HepG2 (cell line): ENCODE results near the gene MORN5. TPM values are rescaled to one million over a fixed set of nuclear protein-coding genes. Genes with fewer than 3 reads are reported as not detected.

ENCODE experiments used
- ARHGAP35 ChIP-seq: sonication (generic); formaldehyde crosslinking; IDR thresholded peaks from 2 replicates; pipeline ENCODE4 v1.9.0; 2022; ENCODE audit warnings: mild to moderate bottlenecking, inconsistent platforms, moderate library complexity, missing genetic modification reagents, borderline replicate concordance
- IRX3 ChIP-seq: sonication (generic); formaldehyde crosslinking; IDR thresholded peaks from 2 replicates; pipeline ENCODE4 v1.8.1; 2023; ENCODE audit warnings: mild to moderate bottlenecking, low read depth, missing genetic modification reagents, borderline replicate concordance
- MBNL3 ChIP-seq: fragments of 250-450 bp; sonication (Bioruptor Pico); conservative IDR thresholded peaks from 2 replicates; pipeline ENCODE4 v1.8.0; 2022; ENCODE audit warnings: mild to moderate bottlenecking, inconsistent platforms
- NKX3-1 ChIP-seq: sonication (generic); formaldehyde crosslinking; IDR thresholded peaks from 2 replicates; pipeline ENCODE4 v1.5.0; 2020; ENCODE audit warnings: missing genetic modification reagents
- POGK ChIP-seq: sonication (generic); formaldehyde crosslinking; conservative IDR thresholded peaks from 2 replicates; pipeline ENCODE4 v1.8.0; 2022; ENCODE audit warnings: mild to moderate bottlenecking, moderate library complexity, missing genetic modification reagents
- RBM39 ChIP-seq: fragments of 200-400 bp; formaldehyde crosslinking; IDR thresholded peaks from one replicate; pipeline ENCODE4 v1.6.1; 2018; ENCODE audit warnings: antibody characterized with exemption, mild to moderate bottlenecking, low read depth, low read length; ENCODE audit not compliant: poor library complexity, severe bottlenecking
- RERE ChIP-seq: IDR thresholded peaks from 2 replicates; pipeline ENCODE4 v1.6.1; 2016; ENCODE audit warnings: low read depth, missing genetic modification reagents, missing compliant biosample characterization
- SATB2 ChIP-seq: sonication (generic); formaldehyde crosslinking; IDR thresholded peaks from 2 replicates; pipeline ENCODE4 v1.5.0; 2020; ENCODE audit warnings: missing genetic modification reagents
- TRIM24 ChIP-seq: sonication (generic); formaldehyde crosslinking; IDR thresholded peaks from 2 replicates; pipeline ENCODE4 v1.8.0; 2022; ENCODE audit warnings: mild to moderate bottlenecking, missing genetic modification reagents
- ZMAT3 ChIP-seq: sonication (generic); formaldehyde crosslinking; conservative IDR thresholded peaks from 2 replicates; pipeline ENCODE4 v1.7.0; 2021; ENCODE audit warnings: missing genetic modification reagents
- ZNF224 ChIP-seq: sonication (generic); formaldehyde crosslinking; IDR thresholded peaks from 2 replicates; pipeline ENCODE4 v1.5.0; 2020; ENCODE audit warnings: mild to moderate bottlenecking, missing genetic modification reagents
- ZNF280D ChIP-seq: sonication (generic); formaldehyde crosslinking; IDR thresholded peaks from 2 replicates; pipeline ENCODE4 v1.5.1; 2020; ENCODE audit warnings: mild to moderate bottlenecking, missing genetic modification reagents
- ZNF367 ChIP-seq: sonication (generic); formaldehyde crosslinking; IDR thresholded peaks from 2 replicates; pipeline ENCODE4 v1.4.0; 2020; ENCODE audit warnings: missing genetic modification reagents, borderline replicate concordance
- ZSCAN12 ChIP-seq: sonication (generic); formaldehyde crosslinking; IDR thresholded peaks from 2 replicates; pipeline ENCODE4 v1.9.0; 2021; ENCODE audit warnings: mild to moderate bottlenecking, missing genetic modification reagents
- polyA plus RNA-seq, 8 experiments: library from polyadenylated mRNA; depleted of rRNA in 3 of 8; stranded (reverse) in 7 of 8; unstranded in 1 of 8; fragments of >200 nt; fragmentation: Illumina TruSeq in 4 of 8; extraction: Trizol in 4 of 8; gene quantifications; 2 replicates each; pipeline versions ENCODE4 v1.2.1 to v1.2.3, GENCODE V29; 2011 to 2016; ENCODE audit warnings: low read depth in 4 of 8, missing spikeins in 1 of 8, mixed read lengths in 1 of 8; ENCODE audit not compliant: insufficient read depth in 1 of 8
- total RNA-seq, 5 experiments: library from RNA; depleted of rRNA; stranded (reverse); fragments of >200 nt; fragmentation: Illumina TruSeq; extraction: Trizol; gene quantifications; 2 replicates each; pipeline ENCODE4 v1.2.3, GENCODE V29; 2016; ENCODE audit warnings: low read depth in 1 of 5
- TF ChIP-seq, protein P1 (sequence below): sonication (generic); formaldehyde crosslinking; IDR thresholded peaks from 2 replicates; pipeline ENCODE4 v1.5.1; 2020; ENCODE audit warnings: missing genetic modification reagents, mild to moderate bottlenecking, borderline replicate concordance

The MORN5 gene
- total and polyA plus RNA-seq, 2 of the 13 experiments (the other 11 are each of a cell fraction or from before 2014, with no cell fraction given): not detected

DNA sequence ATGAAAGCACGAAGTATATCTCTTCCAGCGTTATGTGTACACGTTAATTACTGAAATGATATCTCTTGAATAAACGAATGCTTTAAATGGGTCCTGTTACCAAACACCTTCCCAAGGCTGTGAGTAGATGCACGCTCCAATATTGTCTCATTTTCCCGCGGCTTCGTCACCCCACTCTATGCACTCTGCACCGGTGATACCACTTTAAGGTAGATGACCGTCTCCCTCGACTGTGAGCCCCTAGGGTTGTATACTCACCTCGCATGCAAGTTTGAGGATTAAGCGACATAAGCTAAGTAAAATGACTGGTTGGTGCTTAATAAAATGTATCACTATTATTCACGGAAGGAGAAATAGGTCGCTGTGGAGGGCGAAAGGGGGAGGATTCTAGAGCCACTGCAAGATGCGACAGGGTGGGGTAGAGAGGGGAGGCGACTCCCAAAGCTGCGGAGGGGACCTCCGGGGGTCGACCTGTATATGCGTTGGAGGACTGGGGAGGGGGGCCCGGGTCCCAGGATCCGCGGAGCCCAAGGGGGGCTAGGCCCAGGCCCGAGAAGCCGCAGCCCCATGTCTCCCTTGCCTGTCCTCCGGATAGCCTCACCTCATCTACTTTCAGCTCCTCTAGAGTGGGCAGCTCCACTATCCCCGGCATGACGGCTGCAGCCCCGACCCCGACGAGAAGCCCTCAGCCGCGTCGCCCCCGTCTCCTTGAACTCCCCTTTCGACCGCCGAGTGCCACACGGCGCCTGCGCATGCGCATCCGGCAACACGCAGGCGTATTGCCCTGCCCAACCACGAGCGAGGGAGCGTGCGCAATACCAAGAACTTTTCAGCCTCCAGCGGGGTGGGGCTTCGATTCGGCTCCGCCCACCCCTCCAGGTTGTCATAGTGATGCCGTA lies at the start of gene MORN5, which contains the start of gene NDUFA8 (continued):
- TF ChIP-seq ZNF280D (CRISPR knock-in tag): no peak
- no peak for TF ChIP-seq NKX3-1 (CRISPR knock-in tag)
- TF ChIP-seq ZMAT3: peak; percentile 43; the same call in 1 of the 2 replicates
- no peak for TF ChIP-seq RERE (CRISPR knock-in tag)
- 0 out of 2 replicates have a peak, but pooled peaks have one; percentile 56 for TF ChIP-seq ZNF224
- TF ChIP-seq ZSCAN12 (CRISPR knock-in tag): no peak
- no peak for TF ChIP-seq ZNF367 (CRISPR knock-in tag)
- TF ChIP-seq, protein P1, sequence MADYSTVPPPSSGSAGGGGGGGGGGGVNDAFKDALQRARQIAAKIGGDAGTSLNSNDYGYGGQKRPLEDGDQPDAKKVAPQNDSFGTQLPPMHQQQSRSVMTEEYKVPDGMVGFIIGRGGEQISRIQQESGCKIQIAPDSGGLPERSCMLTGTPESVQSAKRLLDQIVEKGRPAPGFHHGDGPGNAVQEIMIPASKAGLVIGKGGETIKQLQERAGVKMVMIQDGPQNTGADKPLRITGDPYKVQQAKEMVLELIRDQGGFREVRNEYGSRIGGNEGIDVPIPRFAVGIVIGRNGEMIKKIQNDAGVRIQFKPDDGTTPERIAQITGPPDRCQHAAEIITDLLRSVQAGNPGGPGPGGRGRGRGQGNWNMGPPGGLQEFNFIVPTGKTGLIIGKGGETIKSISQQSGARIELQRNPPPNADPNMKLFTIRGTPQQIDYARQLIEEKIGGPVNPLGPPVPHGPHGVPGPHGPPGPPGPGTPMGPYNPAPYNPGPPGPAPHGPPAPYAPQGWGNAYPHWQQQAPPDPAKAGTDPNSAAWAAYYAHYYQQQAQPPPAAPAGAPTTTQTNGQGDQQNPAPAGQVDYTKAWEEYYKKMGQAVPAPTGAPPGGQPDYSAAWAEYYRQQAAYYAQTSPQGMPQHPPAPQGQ (CRISPR knock-in tag): no peak
- no peak for TF ChIP-seq POGK (CRISPR knock-in tag)
- peak; percentile 51 for TF ChIP-seq RBM39
- no peak for TF ChIP-seq TRIM24 (CRISPR knock-in tag)
- 0 out of 2 replicates have a peak, but pooled peaks have one; percentile 65 for TF ChIP-seq ARHGAP35
- TF ChIP-seq MBNL3 (CRISPR knock-in tag): no peak
- TF ChIP-seq SATB2 (CRISPR knock-in tag): no peak
- TF ChIP-seq IRX3 (CRISPR knock-in tag): no peak
